ENCODE measurements around the gene UBE3B.

- TF ChIP-seq, protein P1, sequence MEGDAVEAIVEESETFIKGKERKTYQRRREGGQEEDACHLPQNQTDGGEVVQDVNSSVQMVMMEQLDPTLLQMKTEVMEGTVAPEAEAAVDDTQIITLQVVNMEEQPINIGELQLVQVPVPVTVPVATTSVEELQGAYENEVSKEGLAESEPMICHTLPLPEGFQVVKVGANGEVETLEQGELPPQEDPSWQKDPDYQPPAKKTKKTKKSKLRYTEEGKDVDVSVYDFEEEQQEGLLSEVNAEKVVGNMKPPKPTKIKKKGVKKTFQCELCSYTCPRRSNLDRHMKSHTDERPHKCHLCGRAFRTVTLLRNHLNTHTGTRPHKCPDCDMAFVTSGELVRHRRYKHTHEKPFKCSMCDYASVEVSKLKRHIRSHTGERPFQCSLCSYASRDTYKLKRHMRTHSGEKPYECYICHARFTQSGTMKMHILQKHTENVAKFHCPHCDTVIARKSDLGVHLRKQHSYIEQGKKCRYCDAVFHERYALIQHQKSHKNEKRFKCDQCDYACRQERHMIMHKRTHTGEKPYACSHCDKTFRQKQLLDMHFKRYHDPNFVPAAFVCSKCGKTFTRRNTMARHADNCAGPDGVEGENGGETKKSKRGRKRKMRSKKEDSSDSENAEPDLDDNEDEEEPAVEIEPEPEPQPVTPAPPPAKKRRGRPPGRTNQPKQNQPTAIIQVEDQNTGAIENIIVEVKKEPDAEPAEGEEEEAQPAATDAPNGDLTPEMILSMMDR (IDR thresholded peaks at IDR 0.05; ENCODE audit: low read depth, low read length), result no peak
- no peak for TF ChIP-seq POLR2A (IDR thresholded peaks at IDR 0.05; ENCODE audit: extremely low read depth, insufficient read length)
- TF ChIP-seq MAX (IDR thresholded peaks at IDR 0.05; ENCODE audit: low read depth, low read length), result no peak
Observed at GRCh38 chr12:109445191-109445609, 32.2 kb upstream of the UBE3B start.

Measured in NB4 (cell line).